Measurements from ENCODE around the gene SEPHS2. TPM values are rescaled to one million over a fixed set of nuclear protein-coding genes. Genes with fewer than 3 reads are reported as not detected.

SEPHS2 gene
- polyA plus RNA-seq, 1 experiment, result 44.4 TPM

DNA sequence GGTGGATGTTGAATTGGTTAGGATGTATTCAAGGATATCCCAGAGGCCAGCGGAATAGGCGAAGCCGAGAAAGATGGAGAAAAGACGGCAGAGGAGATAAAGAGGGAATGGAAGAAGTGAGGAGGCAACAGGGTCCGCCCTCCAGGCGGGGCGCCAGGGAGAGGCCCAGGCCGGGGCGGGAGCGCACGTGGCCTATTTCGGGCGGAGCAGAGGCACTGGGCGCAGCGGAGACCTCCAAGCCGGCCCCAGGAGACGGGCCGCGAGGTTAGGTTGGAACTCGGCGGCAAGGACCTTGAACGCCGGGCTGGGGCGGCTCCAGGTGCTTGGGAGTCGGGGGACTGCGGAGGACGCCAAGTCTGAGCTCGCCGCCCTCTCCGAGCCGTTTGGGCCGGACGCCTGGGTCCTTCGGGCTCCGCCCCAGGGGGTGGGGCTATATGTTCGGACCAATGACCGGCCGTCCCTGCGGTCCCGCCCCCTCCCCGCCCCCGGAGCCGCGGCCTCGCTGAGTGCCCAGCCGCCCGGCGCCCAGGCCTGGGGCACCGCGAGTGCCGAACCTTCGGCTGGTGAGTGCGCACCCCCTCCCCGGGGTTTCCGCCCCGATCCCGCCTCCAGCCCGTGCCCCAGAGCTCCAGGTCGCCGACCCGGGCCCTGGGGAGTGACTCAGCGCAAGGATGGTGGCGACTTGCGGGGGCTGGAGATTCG is 38.4 kb downstream of the SEPHS2 start, which contains the start of gene ZNF771:
Gene ZNF771 (plus strand): TSS at position 505 of the 702 bp plus-strand sequence. CDS start 448 bp downstream, outside the sequence.
- H3K36me3 ChIP-seq (ENCODE audit: control insufficient read depth, insufficient read depth, low read length), result peaks cover 4% of the 10 kb centered on the region
- no peaks in the 10 kb centered on the region for H3K27me3 ChIP-seq (ENCODE audit: control insufficient read depth, insufficient read depth, low read length)
- peak; percentile 18 for DNase-seq (ENCODE audit: low read depth)
- peak within 1 kb of the TSS; percentile 57 for H3K4me3 ChIP-seq (ENCODE audit: low read depth, low read length)
- POLR2A ChIA-PET, result interaction anchor here (0.9 kb wide), 1 partner anchor 10 kb away, joined by 3 read pairs; no protein-coding TSS in a partner anchor
- TF ChIP-seq, protein P1, sequence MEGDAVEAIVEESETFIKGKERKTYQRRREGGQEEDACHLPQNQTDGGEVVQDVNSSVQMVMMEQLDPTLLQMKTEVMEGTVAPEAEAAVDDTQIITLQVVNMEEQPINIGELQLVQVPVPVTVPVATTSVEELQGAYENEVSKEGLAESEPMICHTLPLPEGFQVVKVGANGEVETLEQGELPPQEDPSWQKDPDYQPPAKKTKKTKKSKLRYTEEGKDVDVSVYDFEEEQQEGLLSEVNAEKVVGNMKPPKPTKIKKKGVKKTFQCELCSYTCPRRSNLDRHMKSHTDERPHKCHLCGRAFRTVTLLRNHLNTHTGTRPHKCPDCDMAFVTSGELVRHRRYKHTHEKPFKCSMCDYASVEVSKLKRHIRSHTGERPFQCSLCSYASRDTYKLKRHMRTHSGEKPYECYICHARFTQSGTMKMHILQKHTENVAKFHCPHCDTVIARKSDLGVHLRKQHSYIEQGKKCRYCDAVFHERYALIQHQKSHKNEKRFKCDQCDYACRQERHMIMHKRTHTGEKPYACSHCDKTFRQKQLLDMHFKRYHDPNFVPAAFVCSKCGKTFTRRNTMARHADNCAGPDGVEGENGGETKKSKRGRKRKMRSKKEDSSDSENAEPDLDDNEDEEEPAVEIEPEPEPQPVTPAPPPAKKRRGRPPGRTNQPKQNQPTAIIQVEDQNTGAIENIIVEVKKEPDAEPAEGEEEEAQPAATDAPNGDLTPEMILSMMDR (IDR thresholded peaks at IDR 0.05; ENCODE audit: insufficient read depth, low read depth, low read length), result no peak
- CTCF ChIA-PET, result interaction anchor here (1.0 to 2.4 kb wide), 9 partner anchors 9 to 364 kb away, joined by 3 to 6 read pairs (median 4); partner anchors contain the start of genes DCTPP1 and ZNF48

- H3K36me3 ChIP-seq (ENCODE audit: control insufficient read depth, insufficient read depth, low read length), result peaks cover 4% of the 10 kb centered on the region
- DNase-seq (ENCODE audit: low read depth), result no peak
- ChIA-PET POLR2A (interaction anchor here (0.9 kb wide), 1 partner anchor 11 kb away, joined by 3 read pairs; no protein-coding TSS in a partner anchor), CTCF (interaction anchor here (1.0 to 3.1 kb wide), 8 partner anchors 9 to 364 kb away, joined by 3 to 8 read pairs (median 4); partner anchors contain the start of gene ZNF48)
- TF ChIP-seq, protein P1 (IDR thresholded peaks at IDR 0.05; ENCODE audit: insufficient read depth, low read depth, low read length), result no peak
- no peaks in the 10 kb centered on the region for H3K27me3 ChIP-seq (ENCODE audit: control insufficient read depth, insufficient read depth, low read length)
- H3K4me3 ChIP-seq (ENCODE audit: low read depth, low read length), result peak overlapping the region; percentile 57
Measured at GRCh38 chr16:30406795-30407101, 38.9 kb downstream of the SEPHS2 start.

GRCh38 chr16:30401768-30402425 is 43.8 kb downstream of the SEPHS2 start:
- no peak for DNase-seq (ENCODE audit: low read depth)
- Histone ChIP-seq H3K4me3 (ENCODE audit: low read depth, low read length) (no peak overlapping the region), H3K36me3 (ENCODE audit: control insufficient read depth, insufficient read depth, low read length) (peaks cover 4% of the 10 kb centered on the region), H3K27me3 (ENCODE audit: control insufficient read depth, insufficient read depth, low read length) (no peaks in the 10 kb centered on the region)
- ChIA-PET POLR2A (no interaction called here), CTCF (no interaction called here)
- TF ChIP-seq, protein P1 (IDR thresholded peaks at IDR 0.05; ENCODE audit: insufficient read depth, low read depth, low read length), result no peak

DNA sequence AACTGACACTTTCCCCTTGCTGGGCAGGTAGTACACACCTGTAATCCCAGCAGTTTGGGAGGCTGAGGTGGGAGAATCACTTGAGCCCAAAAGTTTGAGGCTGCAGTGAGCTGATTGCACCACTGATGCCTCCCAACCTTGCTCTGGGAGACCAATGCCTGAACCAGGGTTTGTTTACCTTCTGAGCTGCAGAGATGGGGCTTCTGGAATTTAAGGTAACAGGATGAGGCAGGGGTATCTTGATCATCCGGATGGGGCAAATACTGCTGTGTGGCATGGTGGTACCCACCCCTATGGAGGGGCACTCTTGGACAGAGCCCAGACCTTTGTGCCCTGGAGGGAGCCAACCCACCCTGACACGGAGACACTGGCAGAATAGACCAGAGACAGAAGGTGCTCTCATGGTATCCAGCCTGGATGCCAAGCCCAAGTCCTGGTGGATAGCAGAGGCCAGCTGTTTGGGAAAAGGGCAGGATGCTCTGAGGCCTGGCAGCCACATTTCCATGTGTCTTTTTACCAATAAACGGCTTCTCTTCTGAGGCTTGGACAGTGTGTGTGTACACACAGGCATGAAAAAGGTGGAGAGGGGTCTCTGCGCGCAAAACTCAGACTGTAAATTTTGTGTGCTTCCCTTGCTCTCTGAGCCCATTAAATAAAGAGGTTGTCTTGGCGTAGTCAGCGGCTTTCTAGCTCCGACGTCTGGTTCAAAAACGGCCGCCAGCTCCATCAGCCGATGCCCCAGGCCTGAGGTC is 46.1 kb downstream of the SEPHS2 start:
- no peak for DNase-seq (ENCODE audit: low read depth)
- no peaks in the 10 kb centered on the region for H3K27me3 ChIP-seq (ENCODE audit: control insufficient read depth, insufficient read depth, low read length)
- TF ChIP-seq, protein P1 (IDR thresholded peaks at IDR 0.05; ENCODE audit: insufficient read depth, low read depth, low read length), result no peak
- H3K4me3 ChIP-seq (ENCODE audit: low read depth, low read length), result peak overlapping the region; percentile 52
- CTCF ChIA-PET, result interaction anchor here (1.1 to 1.3 kb wide), 2 partner anchors 10 kb away, joined by 4 read pairs; no protein-coding TSS in a partner anchor
- H3K36me3 ChIP-seq (ENCODE audit: control insufficient read depth, insufficient read depth, low read length), result peaks cover 4% of the 10 kb centered on the region
- POLR2A ChIA-PET, result no interaction called here

Measured in BJ (cell line).